IPS DF 4.7 (cell line): ENCODE results near the gene OR2AE1.

ENCODE experiments used
- DNase-seq: peaks from one replicate; pipeline ENCODE4 v3.0.0-alpha.2; 2013; ENCODE audit warnings: low spot score; ENCODE audit errors: extremely low read depth

OR2AE1 gene

DNA sequence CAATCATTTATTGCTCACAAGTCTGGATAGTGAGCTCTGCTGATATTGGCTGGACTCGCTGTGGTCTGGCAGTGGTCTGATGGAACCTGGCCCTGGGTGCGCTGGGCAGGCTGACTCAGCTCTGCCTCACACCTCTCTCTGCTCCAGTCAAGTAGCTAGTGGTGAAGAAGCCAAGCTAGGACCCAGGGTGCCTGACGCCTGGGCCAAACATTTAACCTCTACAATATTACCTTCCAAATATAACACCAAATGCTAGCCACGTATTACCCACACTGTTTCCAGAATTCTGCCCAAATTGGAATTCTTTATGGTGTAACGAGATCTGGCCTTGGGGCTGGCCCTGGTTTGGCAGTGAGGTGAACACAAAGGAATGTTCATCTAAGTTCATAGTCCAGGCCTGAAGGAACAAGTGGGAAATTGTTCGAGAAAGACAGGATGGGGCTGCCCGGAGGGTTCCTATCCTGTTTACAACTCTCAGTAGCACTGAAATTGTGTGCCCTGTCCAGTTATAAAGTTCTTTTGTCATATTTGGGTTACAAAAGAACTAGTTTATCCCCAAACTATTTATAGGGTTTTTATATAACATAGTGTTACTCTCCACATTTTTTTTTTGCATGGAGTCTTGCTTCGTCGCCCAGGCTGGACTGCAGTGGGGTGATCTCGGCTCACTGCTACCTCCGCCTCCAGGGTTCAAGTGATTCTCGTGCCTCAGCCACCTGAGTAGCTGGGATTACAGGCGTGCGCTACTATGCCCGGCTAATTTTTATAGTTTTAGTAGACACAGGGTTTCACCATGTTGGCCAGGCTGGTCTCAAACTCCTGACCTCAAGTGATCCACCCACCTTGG, 16.3 kb downstream of the OR2AE1 start:
- DNase-seq, result no peak

DNA sequence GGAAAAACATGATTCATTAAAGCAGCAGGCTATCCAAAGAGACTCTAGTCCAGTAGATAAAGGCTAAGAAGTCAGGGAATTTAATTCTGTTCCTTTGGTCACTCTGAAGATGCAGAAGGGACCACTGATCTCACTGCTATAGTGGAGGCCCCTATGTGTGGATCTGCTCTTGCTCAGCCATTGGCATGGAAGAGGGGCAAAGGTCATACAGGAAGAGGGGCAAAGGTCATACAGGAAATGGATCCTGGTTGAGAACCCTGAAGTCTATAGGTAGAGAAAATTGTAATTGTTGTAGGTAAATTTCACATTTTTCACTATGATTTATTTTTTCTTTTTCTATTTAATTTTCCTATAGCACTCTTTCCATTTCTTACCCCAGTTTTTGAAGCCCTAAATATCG, 21.6 kb downstream of the OR2AE1 start:
- no peak for DNase-seq

DNA sequence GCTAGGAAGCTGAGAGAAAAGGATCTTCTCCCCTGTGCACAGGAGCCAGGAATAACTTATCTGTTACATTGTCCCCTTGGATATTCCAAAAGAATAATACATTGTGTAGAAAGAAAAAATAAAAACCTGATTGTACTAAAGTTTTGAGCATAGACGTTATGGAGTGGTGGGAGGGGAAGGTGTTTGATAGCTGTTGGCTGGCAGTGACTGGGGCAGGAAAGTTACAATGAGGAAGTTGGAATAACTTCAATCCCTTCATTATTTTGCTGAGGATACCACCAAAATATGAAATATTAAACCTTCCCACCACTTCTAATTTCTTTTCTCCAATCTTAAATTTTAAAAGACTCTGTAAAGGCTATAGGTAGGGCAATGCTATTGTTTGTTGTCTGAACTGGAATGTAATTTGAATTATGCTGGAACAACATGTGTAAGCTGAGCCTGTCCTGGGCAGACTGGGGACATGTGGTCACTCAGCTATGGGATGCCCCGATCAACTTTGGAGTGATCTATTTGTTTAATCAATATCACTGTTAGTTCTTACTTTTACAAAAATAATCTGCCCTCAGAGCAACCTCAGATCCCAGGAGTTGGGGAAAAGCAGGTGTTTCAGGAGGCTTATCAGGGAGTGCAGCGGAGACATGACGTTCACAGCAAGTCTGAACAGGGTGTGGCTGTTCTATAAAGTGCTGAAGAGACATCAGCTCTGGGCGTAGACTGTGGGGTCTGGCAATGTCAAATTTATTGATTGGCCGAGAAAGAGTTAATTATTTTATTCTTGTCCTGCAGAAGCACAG, 28.2 kb downstream of the OR2AE1 start:
- DNase-seq, result no peak

DNA sequence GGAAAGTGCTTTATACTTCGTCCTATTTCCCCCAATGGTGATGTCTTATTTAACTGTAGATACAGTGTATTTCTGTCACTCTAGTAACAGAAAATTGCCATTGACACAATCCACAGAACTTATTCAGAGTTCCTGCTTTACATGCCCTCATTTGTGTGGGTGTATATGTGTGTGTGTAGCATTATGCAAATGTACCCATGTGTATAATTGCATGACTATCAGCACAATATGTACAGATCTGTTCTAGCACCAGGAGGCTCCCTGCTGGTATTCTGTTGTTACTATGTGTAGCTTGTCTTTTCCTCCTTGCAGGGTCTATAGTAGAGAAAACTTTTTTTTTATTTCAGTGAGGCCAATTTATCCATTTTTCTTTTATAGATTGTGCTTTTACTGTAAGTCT, 32.5 kb downstream of the OR2AE1 start:
- DNase-seq, result no peak

DNA sequence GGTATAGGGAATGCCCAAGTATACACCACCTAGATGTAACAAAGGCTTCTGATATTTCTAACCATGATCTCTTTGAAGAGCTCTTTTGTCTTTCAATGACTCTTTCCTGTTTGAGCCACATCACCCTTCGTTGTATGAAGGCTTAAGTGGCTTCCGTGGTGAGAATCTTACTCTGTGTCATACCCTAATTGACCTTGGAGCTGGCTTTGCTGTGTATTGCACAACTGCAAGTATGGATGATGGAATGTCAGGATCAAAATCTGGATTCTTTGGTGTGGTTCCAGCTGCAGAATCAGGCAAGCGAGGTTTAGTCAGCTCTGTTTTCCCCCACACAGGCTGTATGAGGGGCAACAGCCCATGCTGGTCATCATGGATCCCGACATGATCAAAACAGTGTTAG, 33.0 kb downstream of the OR2AE1 start:
- DNase-seq, result no peak

DNA sequence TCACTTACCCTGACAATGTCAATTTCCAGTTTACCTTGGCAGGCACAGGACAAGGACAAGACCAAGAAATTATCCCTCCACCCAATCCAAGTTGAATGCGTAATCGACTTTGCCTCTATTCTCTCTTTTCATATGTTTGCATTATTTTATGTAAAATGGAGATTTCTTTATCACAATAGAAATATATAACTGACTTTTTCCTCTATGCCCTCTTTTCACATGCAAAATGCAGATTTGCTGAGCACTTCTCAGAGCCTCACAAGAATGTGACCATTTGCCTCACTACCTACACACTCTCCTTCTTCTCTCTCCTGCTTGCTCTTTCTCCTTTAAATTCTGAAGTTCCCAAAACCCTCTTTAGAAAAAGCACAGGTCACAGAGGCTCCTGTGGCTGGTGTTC, 33.9 kb downstream of the OR2AE1 start:
- no peak for DNase-seq

DNA sequence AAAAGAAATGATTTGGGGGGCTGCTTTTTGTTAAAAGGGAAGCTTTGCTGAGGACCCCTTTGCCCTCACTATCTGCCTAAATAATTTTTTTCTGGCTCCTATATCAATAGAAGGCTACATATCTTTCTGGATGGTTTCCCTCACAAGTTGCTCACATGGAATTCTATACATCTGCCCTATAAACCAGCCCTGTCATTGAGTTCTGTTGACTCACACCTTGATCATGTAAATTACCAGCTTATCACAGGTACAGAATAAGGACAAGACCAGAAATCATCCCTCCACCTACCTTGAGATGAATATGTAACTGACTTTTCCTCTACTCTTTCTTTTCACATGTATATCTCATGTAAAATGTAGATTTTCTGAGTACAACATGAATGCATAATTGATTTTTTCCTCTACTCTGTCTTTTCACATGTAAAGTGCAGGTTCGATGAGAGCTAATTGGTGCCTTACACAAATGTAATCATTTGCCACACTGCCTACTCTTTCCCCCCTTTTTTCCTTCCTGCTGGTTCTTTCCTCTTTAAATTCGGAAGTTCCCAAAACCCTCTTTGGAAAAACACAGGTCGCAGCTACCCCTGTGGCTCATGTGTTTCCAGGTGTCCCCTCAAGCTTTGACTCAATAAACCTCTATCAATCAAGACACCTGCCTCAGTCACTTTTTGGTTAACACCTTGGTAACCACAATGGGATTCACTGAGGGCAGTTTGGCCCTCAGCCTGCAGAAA, 36.5 kb downstream of the OR2AE1 start:
- DNase-seq, result no peak

DNA sequence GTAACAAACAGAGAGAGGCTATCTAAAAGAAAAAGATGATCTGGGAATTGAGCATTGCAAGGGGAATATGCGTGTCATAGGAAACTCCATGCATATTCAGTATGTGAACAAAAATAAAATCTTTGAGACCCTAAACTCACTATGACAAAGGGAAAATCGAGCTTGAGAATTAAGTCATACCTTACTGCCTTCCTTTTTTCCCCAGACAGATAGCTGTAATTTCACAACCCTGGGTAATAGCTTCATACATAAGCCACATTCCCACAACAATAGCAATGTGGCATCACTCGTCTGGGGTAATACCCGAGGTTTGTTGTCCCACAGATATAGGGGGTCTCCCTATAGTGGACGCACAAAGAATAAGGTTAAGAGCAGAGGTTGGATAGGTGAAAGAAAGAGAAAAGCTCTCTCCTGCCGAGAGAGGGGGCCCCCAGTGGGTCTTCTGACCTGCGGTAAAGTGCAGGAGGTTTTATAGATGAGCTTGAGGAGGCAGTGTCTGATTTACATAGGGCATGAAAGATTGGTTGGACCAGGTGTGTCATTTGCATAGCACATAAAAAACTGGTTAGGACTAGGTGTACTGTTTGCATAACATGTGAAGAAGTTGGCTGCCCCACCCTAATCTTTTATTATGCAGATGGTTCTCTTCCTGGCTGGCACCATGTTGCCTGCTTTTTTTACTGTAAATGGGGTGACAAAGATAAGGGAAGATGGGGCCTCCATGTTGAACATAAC, 37.4 kb downstream of the OR2AE1 start:
- no peak for DNase-seq

DNA sequence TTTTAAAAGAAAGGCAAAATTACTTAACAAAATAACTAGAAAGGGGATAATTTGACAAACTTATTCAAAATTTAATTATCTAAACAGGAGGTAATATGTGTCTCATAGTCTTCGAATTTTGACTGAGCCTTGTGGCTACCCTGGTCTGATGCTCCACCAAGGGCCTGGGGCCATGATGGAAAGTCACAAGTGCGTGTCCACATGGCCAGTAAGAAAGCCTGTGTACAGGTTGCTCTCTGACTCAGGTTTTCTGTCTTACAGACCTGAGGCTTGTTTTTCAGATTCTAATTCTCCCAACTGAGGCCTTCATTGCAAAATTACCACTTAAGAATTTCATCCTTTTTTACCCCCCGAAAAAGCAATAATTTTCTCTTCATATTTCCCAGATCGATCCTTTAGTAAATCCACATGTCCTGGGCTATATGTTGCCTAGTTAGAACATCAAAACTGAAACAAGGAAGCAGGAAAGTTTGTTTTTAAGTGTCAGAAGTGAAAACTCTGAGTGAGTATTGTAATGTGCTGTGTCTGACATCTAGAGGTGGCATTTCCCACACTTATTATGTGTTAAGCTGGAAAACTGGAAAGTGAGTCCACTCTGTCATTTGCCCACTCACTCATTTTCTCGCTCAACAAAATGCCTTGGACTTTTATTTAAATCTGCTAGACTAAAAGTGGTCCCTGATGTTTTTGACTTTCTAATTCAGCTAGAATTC, 39.0 kb downstream of the OR2AE1 start:
- no peak for DNase-seq

DNA sequence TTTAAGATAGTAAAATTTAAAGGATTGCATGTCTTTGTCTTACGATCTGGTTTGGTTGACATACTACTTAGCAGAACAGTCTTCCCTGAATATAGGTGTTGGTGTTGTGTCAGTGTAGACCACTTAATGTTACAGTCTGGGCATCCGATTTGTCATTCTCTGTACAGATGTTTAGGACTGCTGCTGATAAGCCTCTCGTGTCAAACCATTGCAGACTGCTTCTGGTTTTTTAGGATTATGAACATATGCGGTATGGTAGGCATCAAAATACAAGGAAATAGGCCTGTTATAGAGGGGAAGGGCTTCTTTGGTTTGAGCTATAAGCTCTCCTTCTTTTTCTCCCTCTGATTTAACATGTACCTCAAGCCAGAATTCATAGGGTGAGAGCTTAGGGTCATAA, 41.6 kb downstream of the OR2AE1 start:
- DNase-seq, result no peak

DNA sequence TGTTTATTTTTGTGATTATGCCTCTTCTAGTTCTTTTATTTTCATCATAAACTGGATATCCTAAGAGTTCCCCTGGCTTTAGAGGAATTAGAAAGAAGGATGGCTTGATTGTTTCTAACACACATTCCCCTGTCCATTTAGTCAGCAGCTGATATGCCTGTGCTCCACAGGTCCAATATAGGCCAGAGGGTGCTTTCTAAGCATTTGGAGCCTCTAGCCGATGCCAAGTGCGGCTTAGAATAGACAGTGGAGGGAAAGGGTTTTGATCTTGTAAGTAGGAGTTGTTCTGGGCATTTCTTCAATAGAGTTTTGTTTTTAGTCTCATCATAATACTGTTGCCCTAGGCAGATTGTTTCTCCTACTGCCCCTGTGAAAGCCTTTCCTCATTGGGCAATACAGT, 42.5 kb downstream of the OR2AE1 start:
- no peak for DNase-seq

DNA sequence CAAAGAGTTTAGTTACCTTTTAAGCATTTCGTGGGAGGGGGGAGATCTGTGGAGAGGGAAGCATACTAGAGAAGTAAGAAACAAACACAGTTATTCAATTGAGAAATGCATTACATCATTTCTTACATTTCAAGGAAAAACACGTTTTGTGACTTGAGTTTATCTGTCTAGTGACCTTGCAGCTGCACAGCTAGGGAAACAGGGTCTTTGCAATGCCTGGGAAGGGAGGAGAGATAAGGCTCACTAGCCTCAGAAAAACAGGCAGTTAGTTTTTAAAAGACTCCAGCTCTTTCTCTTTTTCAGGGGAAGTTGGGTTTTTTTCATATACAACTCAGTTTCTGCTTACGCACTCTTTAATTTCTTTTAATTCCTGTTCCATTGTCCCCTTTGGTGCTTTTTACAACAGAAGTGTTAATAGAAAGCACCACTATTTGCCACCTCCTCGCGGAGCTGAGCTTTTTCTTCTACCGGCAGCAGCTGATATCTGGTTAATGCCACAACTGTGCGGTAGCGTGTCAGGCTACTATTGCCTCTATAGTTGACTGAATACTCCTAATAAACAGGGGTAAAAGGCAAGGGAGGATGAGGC, 43.5 kb downstream of the OR2AE1 start:
- DNase-seq, result no peak

DNA sequence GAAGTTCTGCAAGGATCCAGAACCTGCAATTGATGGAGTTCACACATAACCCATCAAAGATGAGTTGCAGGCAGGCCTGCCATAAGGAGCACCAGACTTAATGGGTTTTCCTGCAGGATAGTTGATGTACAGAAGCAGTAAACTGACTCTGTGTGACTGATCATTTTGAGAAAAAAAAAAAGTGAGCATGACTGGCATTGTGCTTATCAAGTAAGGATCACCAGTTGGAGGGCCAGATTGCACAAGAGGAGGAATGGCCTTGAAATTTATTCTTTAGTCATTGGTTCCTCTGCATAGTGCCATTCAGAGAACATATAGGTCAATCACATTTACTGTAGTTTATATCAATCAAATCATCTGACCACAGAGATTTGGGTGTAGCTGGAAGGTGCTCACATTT, 45.2 kb downstream of the OR2AE1 start:
- no peak for DNase-seq

DNA sequence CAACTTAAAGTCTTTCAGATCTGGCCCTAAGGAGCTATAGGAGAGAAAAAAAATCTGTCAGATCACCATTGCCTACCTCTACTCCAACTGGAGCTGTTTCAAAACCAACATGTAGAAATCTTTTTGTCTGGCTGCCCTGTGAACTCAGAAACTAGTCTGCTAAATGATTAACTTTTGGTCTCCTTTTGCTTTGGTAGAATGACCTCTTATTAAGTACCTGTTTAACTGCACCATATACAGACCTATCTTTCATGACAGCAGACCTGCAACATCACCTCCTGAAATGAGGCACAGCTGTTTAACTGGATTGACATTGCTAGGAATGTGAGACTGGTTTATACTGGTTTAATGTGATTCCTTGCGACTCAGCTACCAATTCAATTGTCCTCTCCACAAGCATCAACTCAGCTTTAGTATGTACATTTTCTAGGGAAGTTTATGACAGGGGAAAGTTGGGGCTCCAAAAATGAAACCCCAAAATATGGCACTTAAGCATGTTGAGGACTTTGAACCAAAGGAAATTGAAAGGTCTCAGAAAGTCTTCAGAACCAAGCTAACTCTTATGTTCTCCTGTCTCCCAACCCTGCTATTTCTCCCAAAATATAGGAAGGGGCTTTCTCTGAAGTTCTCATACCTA, 47.2 kb downstream of the OR2AE1 start:
- DNase-seq, result no peak

DNA sequence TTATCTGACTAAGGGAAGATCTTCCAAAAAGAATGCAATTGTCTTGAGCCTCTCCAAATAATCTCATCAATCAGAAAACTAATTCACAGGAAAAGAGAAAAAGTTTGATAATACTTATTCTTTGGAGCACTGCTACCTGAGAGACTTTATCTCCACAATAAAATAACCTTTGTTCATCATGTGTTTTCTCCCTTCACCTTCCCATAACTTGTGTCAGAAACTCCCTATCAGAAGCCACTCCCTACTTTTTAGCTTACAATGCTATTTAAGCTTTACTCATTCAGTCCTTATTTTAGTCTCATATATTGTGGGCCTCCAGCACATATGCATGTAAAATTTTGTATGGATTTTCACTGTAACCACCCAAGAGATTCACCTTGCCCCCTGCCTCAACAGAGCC, 48.0 kb downstream of the OR2AE1 start:
- DNase-seq, result no peak

DNA sequence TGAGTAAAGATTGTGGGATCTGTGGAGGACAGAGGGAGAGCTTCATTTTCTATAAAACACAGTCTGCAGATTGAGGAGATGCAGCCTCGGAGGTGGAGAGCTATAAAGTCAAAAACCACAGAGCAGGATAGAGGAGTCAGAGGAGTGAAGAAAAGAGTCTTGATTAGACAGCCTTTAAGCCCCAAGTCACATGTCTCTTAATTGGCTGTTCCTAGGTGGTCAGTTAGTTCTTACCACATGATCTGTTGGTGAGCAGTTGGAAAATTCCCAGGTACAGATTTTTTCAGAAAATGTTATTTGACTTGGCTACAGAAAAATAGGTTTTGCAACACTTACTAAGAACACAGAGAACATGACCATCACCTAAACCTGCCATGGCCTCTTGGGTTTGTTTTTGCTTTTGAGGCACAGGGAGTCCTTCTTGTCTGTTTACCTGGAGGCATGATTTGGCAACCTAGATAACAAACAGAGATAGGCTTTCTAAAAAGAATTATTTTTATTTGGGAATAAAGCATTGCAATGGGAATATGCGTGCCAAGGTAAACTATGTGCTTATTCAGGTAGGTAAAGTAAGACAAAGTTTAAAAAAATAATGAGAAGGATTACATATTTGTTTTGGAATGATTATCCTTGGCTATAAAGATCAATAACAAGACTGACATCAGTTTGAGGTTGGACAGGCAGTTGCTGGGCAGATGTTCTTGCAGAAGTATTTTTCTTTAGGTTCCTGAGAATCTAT, 49.6 kb downstream of the OR2AE1 start:
- DNase-seq, result no peak
